ENCODE results near the gene TBL1X.
A peak's percentile ranks its signal among the peaks of the same experiment; 100 is the strongest.

The TBL1X gene

GRCh38 chrX:9628779-9629493, 164.1 kb downstream of the TBL1X start:
- DNase-seq (ENCODE audit: low read depth), result no peak

- no peak for DNase-seq (ENCODE audit: low read depth)
Observed at GRCh38 chrX:9634551-9634950, 169.7 kb downstream of the TBL1X start.

- DNase-seq (ENCODE audit: low read depth), result no peak
Observed at GRCh38 chrX:9635368-9635767, 170.5 kb downstream of the TBL1X start.

- DNase-seq (ENCODE audit: low read depth), result no peak
Observed at GRCh38 chrX:9635803-9636202, 170.9 kb downstream of the TBL1X start.

- DNase-seq (ENCODE audit: low read depth), result no peak
Observed at GRCh38 chrX:9638871-9639270, 174.0 kb downstream of the TBL1X start.

GRCh38 chrX:9642270-9642995, 177.6 kb downstream of the TBL1X start:
- DNase-seq (ENCODE audit: low read depth), result no peak

- no peak for DNase-seq (ENCODE audit: low read depth)
Observed at GRCh38 chrX:9643807-9644206, 178.9 kb downstream of the TBL1X start.

- peak; percentile 6 for DNase-seq (ENCODE audit: low read depth)
Observed at GRCh38 chrX:9644335-9644734, 179.5 kb downstream of the TBL1X start.

- DNase-seq (ENCODE audit: low read depth), result no peak
Observed at GRCh38 chrX:9646471-9647224, 181.8 kb downstream of the TBL1X start.

- no peak for DNase-seq (ENCODE audit: low read depth)
Observed at GRCh38 chrX:9647431-9647830, 182.6 kb downstream of the TBL1X start.

- DNase-seq (ENCODE audit: low read depth), result no peak
Observed at GRCh38 chrX:9650091-9650490, 185.2 kb downstream of the TBL1X start.

GRCh38 chrX:9651737-9652136, 186.9 kb downstream of the TBL1X start:
- no peak for DNase-seq (ENCODE audit: low read depth)

- DNase-seq (ENCODE audit: low read depth), result no peak
Observed at GRCh38 chrX:9654929-9655328, 190.1 kb downstream of the TBL1X start.

GRCh38 chrX:9656277-9656676, 191.4 kb downstream of the TBL1X start:
- no peak for DNase-seq (ENCODE audit: low read depth)

- DNase-seq (ENCODE audit: low read depth), result no peak
Observed at GRCh38 chrX:9656871-9657270, 192.0 kb downstream of the TBL1X start.

- no peak for DNase-seq (ENCODE audit: low read depth)
Observed at GRCh38 chrX:9657590-9658256, 192.9 kb downstream of the TBL1X start.

- no peak for DNase-seq (ENCODE audit: low read depth)
Observed at GRCh38 chrX:9658409-9658808, 193.6 kb downstream of the TBL1X start.

GRCh38 chrX:9659571-9660195, 194.8 kb downstream of the TBL1X start:
- DNase-seq (ENCODE audit: low read depth), result no peak

GRCh38 chrX:9662148-9662547, 197.3 kb downstream of the TBL1X start:
- no peak for DNase-seq (ENCODE audit: low read depth)

GRCh38 chrX:9663216-9663615, 198.4 kb downstream of the TBL1X start:
- DNase-seq (ENCODE audit: low read depth), result no peak

GRCh38 chrX:9664224-9664623, 199.4 kb downstream of the TBL1X start:
- DNase-seq (ENCODE audit: low read depth), result no peak

GRCh38 chrX:9665113-9665512, 200.3 kb downstream of the TBL1X start:
- DNase-seq (ENCODE audit: low read depth), result no peak

Data from stimulated activated CD8-positive, alpha-beta memory T cell treated with anti-CD3 and anti-CD28 coated beads, Interleukin-12 subunit alpha, Interleukin-12 subunit beta, amount 100 ng/mL, for 4 hours (primary cell).